Left ventricle myocardium inferior (tissue), 1 donor: ENCODE results near the gene DNMT1. TPM values are rescaled to one million over a fixed set of nuclear protein-coding genes. Genes with fewer than 3 reads are reported as not detected.

Experiments
- DNase-seq: peaks from one replicate; pipeline ENCODE4 v3.0.0-alpha.2; 2020
- H3K27ac ChIP-seq: fragments of 200-600 bp; replicated peaks from 2 replicates; pipeline ENCODE4 v1.8.0; 2021
- H3K27me3 ChIP-seq: fragments of 200-600 bp; 2 replicates; pipeline ENCODE4 v1.8.0; 2021; ENCODE audit warnings: low read depth
- H3K36me3 ChIP-seq: fragments of 200-600 bp; 2 replicates; pipeline ENCODE4 v1.8.0; 2021
- H3K4me1 ChIP-seq: fragments of 200-600 bp; 2 replicates; pipeline ENCODE4 v1.8.0; 2021
- H3K4me3 ChIP-seq: fragments of 200-600 bp; 2 replicates; pipeline ENCODE4 v1.8.0; 2021; ENCODE audit warnings: mild to moderate bottlenecking, moderate library complexity
- H3K9me3 ChIP-seq: fragments of 200-600 bp; replicated peaks from 2 replicates; pipeline ENCODE4 v1.8.0; 2021
- intact Hi-C: fragments of 100-400 bp; cut with micrococcal nuclease; formaldehyde crosslinking; loops from one replicate; pipeline ENCODE4 v1.11.0; 2022
- total RNA-seq: library from RNA; stranded (reverse); fragmentation: NEBNext Ultra II Directional; extraction: Animal tissue kit (Norgen Biotek cat#: 25700); gene quantifications from one replicate; pipeline ENCODE4 v1.2.1, GENCODE V29; 2021
- TF ChIP-seq, protein P1 (sequence below): fragments of 200-600 bp; IDR thresholded peaks from 2 replicates; pipeline ENCODE4 v1.8.0; 2021; ENCODE audit warnings: antibody characterized with exemption, mild to moderate bottlenecking, borderline replicate concordance
- donor health status: DM: no; HTN: yes; CAD: no; lungs with severe emphysema.

The DNMT1 gene
- total RNA-seq, 1 donor from 2014 or later, result 23.9 TPM

DNA sequence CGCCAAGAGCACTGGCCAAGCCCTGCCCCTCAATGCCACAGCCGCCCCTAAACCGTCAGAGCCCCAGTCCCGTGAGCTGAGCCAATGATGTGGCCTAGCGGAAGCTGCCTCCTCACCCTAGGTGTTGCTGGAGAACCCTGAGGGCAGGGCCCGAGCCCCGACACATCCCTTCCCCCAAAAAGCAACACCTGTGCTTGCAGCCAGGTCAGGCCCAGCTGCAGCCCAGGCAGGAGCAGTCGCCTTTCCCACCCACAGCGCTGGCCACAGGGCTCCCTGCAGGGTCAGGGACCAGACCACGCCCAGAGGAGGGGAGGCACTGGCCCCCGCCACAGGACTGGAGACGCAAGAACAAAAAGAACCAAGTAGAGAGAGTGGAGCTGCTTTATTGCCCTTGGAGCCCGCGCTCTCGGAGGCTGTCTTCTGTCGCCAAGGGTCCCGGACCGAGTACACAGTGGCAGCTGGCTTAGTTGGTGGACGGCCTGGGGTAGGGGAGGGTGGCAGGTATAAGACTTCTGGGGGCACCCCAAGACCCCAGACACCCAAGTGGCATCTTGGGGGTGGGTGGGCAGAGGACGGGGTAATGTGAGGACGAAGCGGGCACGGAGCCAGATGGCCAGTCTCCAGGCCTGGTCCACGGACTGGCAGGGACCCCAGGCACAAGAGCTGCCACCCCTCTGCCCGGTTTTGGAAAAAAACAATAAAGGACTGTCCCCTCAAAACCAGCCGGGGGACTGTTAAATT, 79.9 kb downstream of the DNMT1 start:
- Histone ChIP-seq H3K27me3 (no peaks in the 10 kb centered on the region), H3K4me1 (peaks cover 33% of the 10 kb centered on the region), H3K9me3 (no peaks in the 10 kb centered on the region), H3K4me3 (no peak overlapping the region), H3K27ac (no peak overlapping the region), H3K36me3 (peaks cover 58% of the 10 kb centered on the region)
- TF ChIP-seq, protein P1, sequence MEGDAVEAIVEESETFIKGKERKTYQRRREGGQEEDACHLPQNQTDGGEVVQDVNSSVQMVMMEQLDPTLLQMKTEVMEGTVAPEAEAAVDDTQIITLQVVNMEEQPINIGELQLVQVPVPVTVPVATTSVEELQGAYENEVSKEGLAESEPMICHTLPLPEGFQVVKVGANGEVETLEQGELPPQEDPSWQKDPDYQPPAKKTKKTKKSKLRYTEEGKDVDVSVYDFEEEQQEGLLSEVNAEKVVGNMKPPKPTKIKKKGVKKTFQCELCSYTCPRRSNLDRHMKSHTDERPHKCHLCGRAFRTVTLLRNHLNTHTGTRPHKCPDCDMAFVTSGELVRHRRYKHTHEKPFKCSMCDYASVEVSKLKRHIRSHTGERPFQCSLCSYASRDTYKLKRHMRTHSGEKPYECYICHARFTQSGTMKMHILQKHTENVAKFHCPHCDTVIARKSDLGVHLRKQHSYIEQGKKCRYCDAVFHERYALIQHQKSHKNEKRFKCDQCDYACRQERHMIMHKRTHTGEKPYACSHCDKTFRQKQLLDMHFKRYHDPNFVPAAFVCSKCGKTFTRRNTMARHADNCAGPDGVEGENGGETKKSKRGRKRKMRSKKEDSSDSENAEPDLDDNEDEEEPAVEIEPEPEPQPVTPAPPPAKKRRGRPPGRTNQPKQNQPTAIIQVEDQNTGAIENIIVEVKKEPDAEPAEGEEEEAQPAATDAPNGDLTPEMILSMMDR, result no peak
- intact Hi-C loops, result no loop called here
- DNase-seq, result no peak

DNA sequence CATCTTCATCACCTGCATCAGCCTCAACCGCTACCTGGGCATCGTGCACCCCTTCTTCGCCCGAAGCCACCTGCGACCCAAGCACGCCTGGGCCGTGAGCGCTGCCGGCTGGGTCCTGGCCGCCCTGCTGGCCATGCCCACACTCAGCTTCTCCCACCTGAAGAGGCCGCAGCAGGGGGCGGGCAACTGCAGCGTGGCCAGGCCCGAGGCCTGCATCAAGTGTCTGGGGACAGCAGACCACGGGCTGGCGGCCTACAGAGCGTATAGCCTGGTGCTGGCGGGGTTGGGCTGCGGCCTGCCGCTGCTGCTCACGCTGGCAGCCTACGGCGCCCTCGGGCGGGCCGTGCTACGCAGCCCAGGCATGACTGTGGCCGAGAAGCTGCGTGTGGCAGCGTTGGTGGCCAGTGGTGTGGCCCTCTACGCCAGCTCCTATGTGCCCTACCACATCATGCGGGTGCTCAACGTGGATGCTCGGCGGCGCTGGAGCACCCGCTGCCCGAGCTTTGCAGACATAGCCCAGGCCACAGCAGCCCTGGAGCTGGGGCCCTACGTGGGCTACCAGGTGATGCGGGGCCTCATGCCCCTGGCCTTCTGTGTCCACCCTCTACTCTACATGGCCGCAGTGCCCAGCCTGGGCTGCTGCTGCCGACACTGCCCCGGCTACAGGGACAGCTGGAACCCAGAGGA, 80.6 kb downstream of the DNMT1 start:
- intact Hi-C loops, result no loop called here
- TF ChIP-seq, protein P1, result no peak

GRCh38 chr19:10113592-10113963, 81.2 kb downstream of the DNMT1 start:
- intact Hi-C loops, result no loop called here
- Histone ChIP-seq H3K4me1 (peaks cover 23% of the 10 kb centered on the region), H3K36me3 (peaks cover 71% of the 10 kb centered on the region), H3K4me3 (no peak overlapping the region), H3K27me3 (no peaks in the 10 kb centered on the region), H3K27ac (peak overlapping the region; percentile 18), H3K9me3 (no peaks in the 10 kb centered on the region)
- DNase-seq, result no peak
- TF ChIP-seq, protein P1, result no peak

More for the DNA sequence above, 80.6 kb downstream of the DNMT1 start:
- peaks cover 66% of the 10 kb centered on the region for H3K36me3 ChIP-seq
- no peak for DNase-seq
- no peak overlapping the region for H3K4me3 ChIP-seq
- H3K4me1 ChIP-seq, result peaks cover 28% of the 10 kb centered on the region
- H3K27me3 ChIP-seq, result no peaks in the 10 kb centered on the region
- no peak overlapping the region for H3K27ac ChIP-seq
- no peaks in the 10 kb centered on the region for H3K9me3 ChIP-seq

GRCh38 chr19:10112895-10113591, 81.7 kb downstream of the DNMT1 start:
- H3K27ac ChIP-seq, result peak overlapping the region; percentile 18
- H3K27me3 ChIP-seq, result no peaks in the 10 kb centered on the region
- H3K4me3 ChIP-seq, result no peak overlapping the region
- no peaks in the 10 kb centered on the region for H3K9me3 ChIP-seq
- H3K36me3 ChIP-seq, result peaks cover 71% of the 10 kb centered on the region
- DNase-seq, result no peak
- TF ChIP-seq, protein P1, result peak; percentile 63
- intact Hi-C loops, result no loop called here
- H3K4me1 ChIP-seq, result peaks cover 19% of the 10 kb centered on the region

GRCh38 chr19:10112037-10112761, 82.6 kb downstream of the DNMT1 start:
- Histone ChIP-seq H3K27ac (peak overlapping the region; percentile 12), H3K4me3 (no peak overlapping the region), H3K36me3 (peaks cover 71% of the 10 kb centered on the region), H3K9me3 (no peaks in the 10 kb centered on the region), H3K27me3 (no peaks in the 10 kb centered on the region), H3K4me1 (peaks cover 27% of the 10 kb centered on the region)
- TF ChIP-seq, protein P1, result no peak
- DNase-seq, result no peak
- intact Hi-C loops, result no loop called here
